Activated CD8-positive, alpha-beta memory T cell treated with anti-CD3 and anti-CD28 coated beads for 36 hours (primary cell): ENCODE results near the gene DDX54. TPM values are rescaled to one million over a fixed set of nuclear protein-coding genes. Genes with fewer than 3 reads are reported as not detected.

Experiments
- CTCF ChIA-PET: fragments of 350-600 bp; sonication (Branson Sonifier 250); formaldehyde crosslinking; loops from one replicate; lab custom pipeline; 2021; ENCODE audit warnings: antibody characterized with exemption; lab: Charles Lee
- POLR2A ChIA-PET: fragments of 350-600 bp; sonication (Branson Sonifier 250); formaldehyde crosslinking; loops from one replicate; lab custom pipeline; 2021; ENCODE audit warnings: antibody characterized with exemption; lab: Charles Lee
- total RNA-seq, 2 experiments: library from RNA; stranded (reverse); gene quantifications; one replicate each; pipeline ENCODE4 v1.2.3, GENCODE V29; 2021

Gene DDX54
- total RNA-seq, 2 experiments from 2014 or later = 120 to 128 TPM

GRCh38 chr12:113181975-113182374, 3.3 kb downstream of the DDX54 start:
- POLR2A ChIA-PET = interaction anchor here (0.8 kb wide), 1 partner anchor 189 kb away, joined by 4 read pairs; no protein-coding TSS in a partner anchor
- CTCF ChIA-PET = interaction anchor here (0.6 to 1.5 kb wide), 2 partner anchors 7 to 189 kb away, joined by 3 read pairs; no protein-coding TSS in a partner anchor

- POLR2A ChIA-PET = no interaction called here
Measured at GRCh38 chr12:113180333-113180732, 4.9 kb downstream of the DDX54 start.

GRCh38 chr12:113179023-113179422, 6.3 kb downstream of the DDX54 start:
- ChIA-PET POLR2A (no interaction called here), CTCF (interaction anchor here (0.6 to 0.8 kb wide), 2 partner anchors 26 to 174 kb away, joined by 3 read pairs; no protein-coding TSS in a partner anchor)

More at GRCh38 chr12:113180333-113180732, 4.9 kb downstream of the DDX54 start:
- CTCF ChIA-PET = no interaction called here

- ChIA-PET CTCF (interaction anchor here (0.5 to 5.0 kb wide), 20 partner anchors 7 to 197 kb away, joined by 3 to 29 read pairs (median 3); partner anchors contain the start of genes DDX54, OAS2 and RITA1), POLR2A (no interaction called here)
Measured at GRCh38 chr12:113174461-113175384, 10.6 kb downstream of the DDX54 start.

- ChIA-PET CTCF (interaction anchor here (0.6 to 5.0 kb wide), 7 partner anchors 12 to 1565 kb away, joined by 3 to 29 read pairs (median 4); partner anchors contain the start of genes DDX54 and RITA1), POLR2A (interaction anchor here (0.6 kb wide), 1 partner anchor 64 kb away, joined by 4 read pairs; no protein-coding TSS in a partner anchor)
Measured at GRCh38 chr12:113173081-113173698, 12.1 kb downstream of the DDX54 start.

GRCh38 chr12:113172185-113172584, 13.1 kb downstream of the DDX54 start:
- ChIA-PET CTCF (interaction anchor here (1.3 to 5.0 kb wide), 3 partner anchors 38 to 180 kb away, joined by 3 to 29 read pairs (median 15); no protein-coding TSS in a partner anchor), POLR2A (no interaction called here)

GRCh38 chr12:113171543-113171942, 13.7 kb downstream of the DDX54 start:
- ChIA-PET CTCF (interaction anchor here (1.3 to 4.2 kb wide), 2 partner anchors 38 to 179 kb away, joined by 3 to 15 read pairs; no protein-coding TSS in a partner anchor), POLR2A (no interaction called here)

- POLR2A ChIA-PET = no interaction called here
- CTCF ChIA-PET = interaction anchor here (1.3 to 4.2 kb wide), 2 partner anchors 37 to 178 kb away, joined by 3 to 15 read pairs; no protein-coding TSS in a partner anchor
Measured at GRCh38 chr12:113170926-113171325, 14.4 kb downstream of the DDX54 start.

- ChIA-PET POLR2A (no interaction called here), CTCF (no interaction called here)
Measured at GRCh38 chr12:113170457-113170856, 14.8 kb downstream of the DDX54 start.

GRCh38 chr12:113169697-113170096, 15.6 kb downstream of the DDX54 start:
- CTCF ChIA-PET = interaction anchor here (0.6 kb wide), 1 partner anchor 107 kb away, joined by 3 read pairs; no protein-coding TSS in a partner anchor
- POLR2A ChIA-PET = no interaction called here

- POLR2A ChIA-PET = no interaction called here
Measured at GRCh38 chr12:113167868-113168267, 17.4 kb downstream of the DDX54 start.

GRCh38 chr12:113165521-113166450, 19.5 kb downstream of the DDX54 start:
- ChIA-PET CTCF (no interaction called here), POLR2A (interaction anchor here (1.1 kb wide), 1 partner anchor 18 kb away, joined by 3 read pairs; no protein-coding TSS in a partner anchor)

More at GRCh38 chr12:113167868-113168267, 17.4 kb downstream of the DDX54 start:
- CTCF ChIA-PET = no interaction called here

- ChIA-PET POLR2A (no interaction called here), CTCF (no interaction called here)
Measured at GRCh38 chr12:113164014-113164413, 21.3 kb downstream of the DDX54 start.

- ChIA-PET CTCF (interaction anchor here (0.9 kb wide), 1 partner anchor 12 kb away, joined by 3 read pairs; no protein-coding TSS in a partner anchor), POLR2A (no interaction called here)
Measured at GRCh38 chr12:113163030-113163360, 22.3 kb downstream of the DDX54 start.

- CTCF ChIA-PET = interaction anchor here (0.9 kb wide), 1 partner anchor 12 kb away, joined by 3 read pairs; no protein-coding TSS in a partner anchor
- POLR2A ChIA-PET = no interaction called here
Measured at GRCh38 chr12:113162102-113163029, 22.9 kb downstream of the DDX54 start.

GRCh38 chr12:113161415-113162016, 23.8 kb downstream of the DDX54 start:
- ChIA-PET POLR2A (no interaction called here), CTCF (no interaction called here)

- ChIA-PET CTCF (interaction anchor here (0.7 to 1.6 kb wide), 2 partner anchors 17 to 62 kb away, joined by 3 to 4 read pairs; no protein-coding TSS in a partner anchor), POLR2A (no interaction called here)
Measured at GRCh38 chr12:113159937-113160336, 25.3 kb downstream of the DDX54 start.
